Progenitor cell of endocrine pancreas (in vitro differentiated cells): Measurements from ENCODE around the gene RPP40. TPM values are rescaled to one million over a fixed set of nuclear protein-coding genes. Genes with fewer than 3 reads are reported as not detected.

Experiments
- DNase-seq: peaks from one replicate; pipeline ENCODE4 v3.0.0; 2021; ENCODE audit warnings: low spot score; ENCODE audit not compliant: unreplicated experiment
- H3K27ac Mint-ChIP-seq: 2 replicates; pipeline ENCODE4 v1.8.0; 2021; ENCODE audit warnings: mild to moderate bottlenecking, moderate library complexity, mixed read lengths
- H3K27me3 Mint-ChIP-seq: 2 replicates; pipeline ENCODE4 v1.8.0; 2021; ENCODE audit warnings: mixed read lengths
- H3K36me3 Mint-ChIP-seq: 2 replicates; pipeline ENCODE4 v1.8.0; 2022; ENCODE audit warnings: mixed read lengths; ENCODE audit not compliant: insufficient read depth
- H3K4me1 Mint-ChIP-seq: 2 replicates; pipeline ENCODE4 v1.8.0; 2021; ENCODE audit warnings: low read depth, mixed read lengths
- H3K4me3 Mint-ChIP-seq: 2 replicates; pipeline ENCODE4 v1.8.0; 2021; ENCODE audit warnings: low read depth, mild to moderate bottlenecking, moderate library complexity, mixed read lengths
- H3K9me3 Mint-ChIP-seq: 2 replicates; pipeline ENCODE4 v1.8.0; 2021; ENCODE audit warnings: low read depth, mixed read lengths
- total RNA-seq: library from RNA; stranded (reverse); gene quantifications from 2 replicates; pipeline ENCODE4 v1.2.1, GENCODE V29; 2021
- TF ChIP-seq, protein P1 (sequence below): fragments of 200-600 bp; sonication (generic); IDR thresholded peaks from one replicate; pipeline ENCODE4 v1.5.0; 2021; ENCODE audit warnings: antibody characterized with exemption, mild to moderate bottlenecking; ENCODE audit not compliant: unreplicated experiment

RPP40 gene
- total RNA-seq, 1 donor from 2014 or later: 8.0 TPM

DNA sequence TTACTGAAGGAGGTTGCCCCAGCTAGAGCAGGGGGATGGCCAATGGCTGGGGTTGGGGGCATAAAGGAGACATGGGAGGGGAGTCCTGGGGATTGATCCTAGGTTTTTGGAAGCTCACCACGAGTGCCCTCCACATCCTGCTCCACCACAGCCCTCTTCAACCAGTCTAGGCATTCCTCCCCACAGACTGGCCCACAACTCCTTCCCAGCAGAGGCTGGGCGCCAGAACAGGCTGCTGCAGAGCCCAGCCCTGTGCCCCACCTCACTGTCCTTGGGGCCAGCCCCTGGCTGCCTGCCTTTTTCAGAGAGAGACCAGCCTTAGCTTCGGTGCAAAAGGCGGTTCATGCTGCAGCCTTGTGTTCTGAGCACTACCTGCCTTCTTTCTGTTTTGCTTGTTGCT is 16.4 kb downstream of the RPP40 start:
- H3K36me3 Mint-ChIP-seq: peaks cover 7% of the 10 kb centered on the region
- H3K27ac Mint-ChIP-seq: no peak overlapping the region
- DNase-seq: no peak
- TF ChIP-seq, protein P1, sequence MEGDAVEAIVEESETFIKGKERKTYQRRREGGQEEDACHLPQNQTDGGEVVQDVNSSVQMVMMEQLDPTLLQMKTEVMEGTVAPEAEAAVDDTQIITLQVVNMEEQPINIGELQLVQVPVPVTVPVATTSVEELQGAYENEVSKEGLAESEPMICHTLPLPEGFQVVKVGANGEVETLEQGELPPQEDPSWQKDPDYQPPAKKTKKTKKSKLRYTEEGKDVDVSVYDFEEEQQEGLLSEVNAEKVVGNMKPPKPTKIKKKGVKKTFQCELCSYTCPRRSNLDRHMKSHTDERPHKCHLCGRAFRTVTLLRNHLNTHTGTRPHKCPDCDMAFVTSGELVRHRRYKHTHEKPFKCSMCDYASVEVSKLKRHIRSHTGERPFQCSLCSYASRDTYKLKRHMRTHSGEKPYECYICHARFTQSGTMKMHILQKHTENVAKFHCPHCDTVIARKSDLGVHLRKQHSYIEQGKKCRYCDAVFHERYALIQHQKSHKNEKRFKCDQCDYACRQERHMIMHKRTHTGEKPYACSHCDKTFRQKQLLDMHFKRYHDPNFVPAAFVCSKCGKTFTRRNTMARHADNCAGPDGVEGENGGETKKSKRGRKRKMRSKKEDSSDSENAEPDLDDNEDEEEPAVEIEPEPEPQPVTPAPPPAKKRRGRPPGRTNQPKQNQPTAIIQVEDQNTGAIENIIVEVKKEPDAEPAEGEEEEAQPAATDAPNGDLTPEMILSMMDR: no peak
- peaks cover 2% of the 10 kb centered on the region for H3K4me1 Mint-ChIP-seq
- H3K27me3 Mint-ChIP-seq: peaks cover 5% of the 10 kb centered on the region
- H3K9me3 Mint-ChIP-seq: peaks cover 10% of the 10 kb centered on the region
- H3K4me3 Mint-ChIP-seq: no peak overlapping the region

DNA sequence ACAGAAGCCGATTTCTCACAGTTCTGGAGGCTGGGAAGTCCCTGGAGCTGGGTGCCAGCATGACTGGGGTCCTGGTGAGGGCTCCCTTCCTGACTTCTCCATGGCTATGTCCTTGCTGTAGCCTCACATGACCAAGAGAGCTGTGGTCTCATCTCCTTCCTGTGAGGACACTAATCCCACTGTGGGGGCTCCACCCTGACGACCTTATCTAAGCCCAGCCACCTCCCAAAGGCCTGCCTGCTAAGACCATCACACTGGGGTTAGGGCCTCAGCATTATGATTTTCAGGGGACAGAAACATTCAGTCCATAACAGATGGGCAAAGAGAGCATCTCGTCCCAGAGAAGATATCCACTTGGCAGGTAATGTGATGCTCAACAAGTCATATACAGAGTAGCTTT is 16.8 kb downstream of the RPP40 start:
- TF ChIP-seq, protein P1: no peak
- H3K27me3 Mint-ChIP-seq: peaks cover 5% of the 10 kb centered on the region
- H3K9me3 Mint-ChIP-seq: peaks cover 10% of the 10 kb centered on the region
- H3K36me3 Mint-ChIP-seq: peaks cover 7% of the 10 kb centered on the region
- no peak for DNase-seq
- no peak overlapping the region for H3K27ac Mint-ChIP-seq
- peaks cover 2% of the 10 kb centered on the region for H3K4me1 Mint-ChIP-seq
- no peak overlapping the region for H3K4me3 Mint-ChIP-seq

DNA sequence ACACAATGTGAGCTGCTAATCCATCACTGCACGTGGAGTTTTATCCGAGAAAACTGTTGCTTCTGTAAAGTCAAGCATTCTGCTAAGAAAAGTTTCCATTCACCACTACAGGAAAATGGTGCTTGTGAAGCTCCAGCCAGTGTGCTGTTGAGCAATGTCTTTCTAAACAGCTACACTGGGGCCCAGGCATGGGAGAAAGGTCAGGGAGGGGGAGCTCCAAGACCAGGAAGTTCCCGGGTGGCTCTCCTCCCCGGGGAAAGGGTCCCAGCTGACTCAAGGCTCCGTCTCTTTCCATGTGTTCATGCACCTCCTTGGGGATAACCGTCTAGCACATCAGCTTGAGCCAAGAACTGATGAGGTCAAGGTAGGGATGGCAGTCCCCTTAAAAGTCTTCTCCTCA is 20.5 kb downstream of the RPP40 start:
- Mint-ChIP-seq H3K4me3 (no peak overlapping the region), H3K9me3 (peaks cover 8% of the 10 kb centered on the region), H3K36me3 (peaks cover 3% of the 10 kb centered on the region), H3K27ac (no peak overlapping the region), H3K4me1 (no peaks in the 10 kb centered on the region), H3K27me3 (peaks cover 5% of the 10 kb centered on the region)
- DNase-seq: no peak
- TF ChIP-seq, protein P1: no peak

DNA sequence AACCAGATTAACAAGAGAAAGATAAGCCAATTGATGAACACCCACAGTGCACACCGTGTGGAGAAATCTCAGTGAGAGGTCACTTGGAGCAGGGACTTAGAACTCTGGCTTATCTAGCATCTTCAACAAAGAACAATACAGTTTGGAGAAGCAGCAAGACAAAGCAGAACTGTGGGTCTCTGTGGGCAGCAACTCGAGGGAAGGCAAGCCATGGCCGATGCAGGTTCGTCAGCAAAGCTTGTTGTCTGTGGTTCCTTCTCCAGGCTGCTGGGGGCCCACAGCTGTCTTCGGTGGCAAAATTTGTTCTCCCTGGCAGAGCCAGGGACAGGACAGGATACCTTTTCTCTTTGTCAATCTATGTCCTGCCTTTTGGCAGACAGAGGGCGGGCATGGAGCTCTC is 22.1 kb downstream of the RPP40 start:
- DNase-seq: no peak

DNA sequence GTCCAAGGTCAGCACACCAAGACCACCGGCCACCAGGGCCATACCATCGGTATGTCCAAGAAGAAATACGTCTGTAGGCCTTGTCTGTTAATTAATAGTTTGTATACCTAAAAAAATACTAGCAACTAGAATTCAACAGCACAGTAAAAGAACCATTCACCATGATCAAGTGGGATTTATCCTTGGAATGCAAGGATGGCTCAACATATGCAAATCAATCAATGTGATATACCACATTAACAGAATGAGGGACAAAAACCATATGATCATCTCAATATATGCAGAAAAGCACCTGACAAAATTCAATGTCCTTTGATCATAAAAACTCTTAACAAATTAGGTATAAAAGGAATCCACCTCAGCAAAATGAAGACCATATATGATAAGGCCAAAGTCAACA is 24.4 kb downstream of the RPP40 start:
- TF ChIP-seq, protein P1: no peak

More for the DNA sequence above, 22.1 kb downstream of the RPP40 start:
- Mint-ChIP-seq H3K4me3 (no peak overlapping the region), H3K4me1 (no peaks in the 10 kb centered on the region), H3K27me3 (peaks cover 5% of the 10 kb centered on the region), H3K36me3 (peaks cover 3% of the 10 kb centered on the region), H3K27ac (no peak overlapping the region), H3K9me3 (peaks cover 13% of the 10 kb centered on the region)
- TF ChIP-seq, protein P1: no peak

More for the DNA sequence above, 24.4 kb downstream of the RPP40 start:
- Mint-ChIP-seq H3K27ac (no peak overlapping the region), H3K36me3 (peaks cover 4% of the 10 kb centered on the region), H3K9me3 (peaks cover 18% of the 10 kb centered on the region), H3K27me3 (no peaks in the 10 kb centered on the region), H3K4me1 (no peaks in the 10 kb centered on the region), H3K4me3 (no peak overlapping the region)
- DNase-seq: no peak
